GM10847 (cell line): Measurements from ENCODE around the gene LIPE.

Source experiments
- POLR2A ChIP-seq: IDR thresholded peaks from 2 replicates; pipeline ENCODE4 v1.6.1; 2011; ENCODE audit not compliant: insufficient read length; ENCODE audit errors: extremely low read depth

Gene LIPE

DNA sequence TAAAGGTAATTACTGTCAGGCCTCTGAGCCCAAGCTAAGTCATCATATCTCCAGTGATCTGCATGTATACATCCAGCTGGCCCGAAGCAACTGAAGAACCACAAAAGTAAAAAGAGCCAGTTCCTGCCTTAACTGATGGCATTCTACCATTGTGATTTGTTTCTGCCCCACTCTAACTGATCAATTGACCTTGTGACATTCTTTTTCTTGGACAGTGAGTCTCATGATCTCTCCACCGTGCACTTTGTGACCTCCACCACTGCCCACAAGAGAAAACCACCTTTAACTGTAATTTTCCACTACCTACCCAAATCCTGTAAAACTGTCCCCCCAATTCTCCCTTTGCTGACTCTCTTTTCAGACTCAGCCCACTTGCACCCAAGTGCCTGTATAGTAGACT lies 32.7 kb upstream of the LIPE start:
- TF ChIP-seq POLR2A, result no peak

DNA sequence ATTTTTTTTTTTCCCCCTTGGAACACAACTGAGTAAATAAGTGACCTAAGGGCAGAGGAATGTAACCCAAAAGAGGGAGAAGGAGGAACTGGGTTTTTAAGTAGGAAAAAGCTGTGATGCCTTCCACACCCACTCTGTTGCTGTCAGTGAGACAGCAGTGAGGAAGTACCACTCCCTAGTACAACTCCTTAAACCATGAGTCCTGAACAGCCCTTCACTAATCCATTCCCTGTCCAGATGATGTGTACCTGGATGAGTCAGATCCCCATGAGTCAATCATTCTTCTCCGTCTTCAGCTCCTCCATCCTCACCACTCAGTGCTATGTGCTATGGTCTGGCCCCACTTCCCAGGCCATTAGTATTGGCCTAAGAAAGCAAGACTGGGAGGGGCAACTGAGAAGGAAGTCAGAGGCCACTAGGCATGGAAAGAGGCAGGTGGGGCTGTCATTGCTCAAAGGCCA lies 28.5 kb upstream of the LIPE start:
- no peak for TF ChIP-seq POLR2A

DNA sequence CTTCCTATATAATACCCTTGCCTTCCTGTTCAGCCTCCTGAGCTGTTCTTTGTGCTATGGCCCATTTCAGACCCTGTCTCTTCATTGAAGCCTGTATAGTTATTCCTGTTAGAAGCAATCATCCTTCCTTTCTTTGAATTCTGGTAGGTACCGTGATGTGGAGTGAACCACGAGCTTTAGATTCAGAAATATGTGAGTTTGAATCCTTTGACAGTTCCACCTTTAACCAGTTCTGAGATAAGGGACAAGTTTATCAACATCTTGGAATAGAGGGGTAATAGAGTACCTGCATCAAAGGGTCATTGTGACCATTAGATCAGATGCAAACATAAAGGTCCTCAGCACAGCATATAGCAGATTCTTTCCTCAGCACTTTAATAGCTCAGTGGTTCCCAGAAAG lies 27.9 kb upstream of the LIPE start:
- no peak for TF ChIP-seq POLR2A

DNA sequence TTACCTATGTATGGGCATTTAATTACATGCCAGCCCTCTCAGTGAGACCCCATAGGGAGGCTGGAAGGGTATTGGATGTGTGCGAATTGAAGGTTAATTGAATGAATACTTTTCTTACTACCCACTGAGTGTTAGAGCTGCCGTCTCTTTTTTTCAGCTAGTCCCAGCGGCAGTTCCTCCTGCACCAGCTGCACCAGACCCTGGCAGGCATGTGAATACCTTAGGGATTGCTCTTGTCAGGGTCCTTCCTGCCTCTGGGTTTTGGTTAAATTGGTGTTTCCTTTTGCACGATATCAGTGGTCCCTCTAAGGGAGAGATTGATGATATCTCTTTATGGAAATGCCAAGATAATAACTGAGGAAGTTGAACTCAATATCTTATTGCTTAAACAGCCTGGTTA lies 25.4 kb upstream of the LIPE start:
- no peak for TF ChIP-seq POLR2A

DNA sequence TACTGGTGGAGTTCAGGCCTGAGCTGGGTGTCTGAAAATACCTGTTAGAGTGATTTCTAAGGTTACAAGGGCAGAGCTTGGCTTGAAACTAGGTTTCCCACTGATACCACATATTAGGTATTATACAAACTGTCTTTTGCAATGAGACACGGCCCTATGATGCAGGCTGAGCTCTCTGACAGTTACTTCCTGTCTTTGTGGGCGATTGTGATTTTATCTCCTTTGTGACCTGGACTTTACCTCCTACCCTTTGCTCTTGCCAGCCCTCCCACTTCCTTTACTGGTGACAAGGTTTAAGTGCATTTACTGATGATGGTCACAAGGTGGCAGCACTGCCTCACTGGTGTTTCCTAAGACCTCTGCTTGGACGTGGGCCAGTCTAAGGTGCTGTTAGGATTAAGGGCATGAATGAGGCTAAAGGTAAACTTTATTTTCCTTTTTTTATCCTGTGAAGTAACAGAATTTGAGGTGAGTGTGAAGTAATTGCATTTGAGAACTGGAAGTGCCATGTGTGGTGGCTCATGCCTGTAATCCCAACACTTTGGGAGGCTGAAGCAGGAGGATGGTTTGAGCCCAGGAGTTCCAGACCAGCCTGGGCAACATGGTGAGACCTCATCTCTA lies 23.2 kb upstream of the LIPE start:
- no peak for TF ChIP-seq POLR2A

DNA sequence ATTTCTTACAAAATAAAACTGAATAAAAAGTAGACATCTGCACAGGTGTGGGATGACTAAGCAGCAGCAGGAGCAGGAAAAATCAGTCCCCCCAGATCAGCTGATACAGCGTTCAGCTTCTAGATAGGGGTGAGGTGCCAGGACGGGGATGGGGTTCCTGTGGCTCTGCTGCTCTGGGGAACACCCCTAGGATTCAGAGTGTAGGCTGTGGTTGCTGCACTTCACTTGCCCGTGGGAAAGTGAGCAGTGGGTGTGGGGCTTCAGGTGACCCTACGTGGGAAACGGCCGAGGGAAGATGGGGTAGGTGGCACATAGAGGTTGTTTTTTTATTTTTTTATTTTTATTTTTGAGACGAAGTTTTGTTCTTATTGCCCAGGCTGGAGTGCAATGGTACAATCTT lies 18.8 kb upstream of the LIPE start:
- no peak for TF ChIP-seq POLR2A

DNA sequence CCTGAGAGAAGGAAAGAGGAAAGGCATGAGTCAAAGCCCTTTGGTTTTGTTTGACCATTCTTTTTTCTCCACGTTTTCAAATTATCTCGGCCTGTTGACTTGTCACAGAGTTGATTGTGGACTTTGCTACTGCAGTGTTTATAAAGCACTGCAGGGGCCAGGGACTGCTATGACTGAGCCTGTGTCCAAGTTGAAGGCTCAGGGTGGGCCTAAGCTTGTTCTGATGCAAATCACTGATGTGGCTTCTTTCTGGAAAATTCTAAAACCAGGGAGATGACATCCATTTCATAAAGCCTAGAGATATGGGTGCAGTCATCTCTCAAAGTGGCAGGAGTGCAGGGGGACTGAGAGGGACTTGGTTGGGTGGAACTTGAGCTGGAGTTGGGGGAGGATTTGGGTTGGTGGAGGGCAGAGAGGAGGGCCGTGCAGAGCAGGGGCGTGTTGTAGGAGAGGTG lies 16.8 kb upstream of the LIPE start:
- TF ChIP-seq POLR2A, result no peak

DNA sequence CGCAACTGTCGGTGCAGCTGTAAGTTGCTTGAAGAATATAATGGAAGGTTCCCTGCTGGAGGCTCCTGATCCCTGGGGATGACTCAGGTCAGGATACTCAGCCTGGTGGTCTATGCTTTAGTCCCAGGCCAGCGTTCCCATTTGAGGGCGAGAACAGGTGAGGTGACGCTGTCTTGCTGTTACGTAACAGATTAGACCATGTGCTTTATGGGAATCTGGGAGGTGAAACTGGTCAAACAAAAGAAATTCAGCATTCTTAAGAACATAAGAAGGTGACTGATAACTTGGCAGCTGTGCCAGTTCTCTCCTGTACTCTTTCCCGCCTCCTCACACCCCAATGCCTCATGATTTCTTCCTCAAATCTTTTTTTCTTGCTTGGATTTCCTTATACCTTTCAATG lies 15.6 kb upstream of the LIPE start, which contains the start of gene CXCL17:
Gene CXCL17, minus strand, starts transcription at position 114 of the 400 bp plus-strand sequence. CDS start 114 bp downstream, outside the sequence.
- TF ChIP-seq POLR2A, result no peak

DNA sequence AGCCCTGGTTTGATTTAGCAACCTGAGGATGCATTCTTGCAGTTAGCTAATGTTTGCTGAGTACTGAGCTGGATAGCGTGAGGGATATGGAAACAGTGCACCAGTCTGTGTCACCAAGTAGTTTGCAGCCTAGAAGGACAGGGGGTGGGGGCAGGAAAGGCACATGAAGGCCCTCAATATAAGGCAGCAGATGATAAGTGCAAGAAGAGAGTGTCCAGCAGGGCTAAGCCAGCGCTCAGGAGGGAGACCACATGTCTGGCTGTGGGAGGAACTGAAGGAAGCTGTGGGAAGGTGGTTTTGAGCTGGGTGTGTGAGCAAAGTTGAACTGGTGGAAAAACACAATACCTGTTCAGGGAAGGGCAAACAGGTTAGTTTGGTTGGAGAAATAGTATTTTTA lies 13.9 kb upstream of the LIPE start:
- TF ChIP-seq POLR2A, result no peak

DNA sequence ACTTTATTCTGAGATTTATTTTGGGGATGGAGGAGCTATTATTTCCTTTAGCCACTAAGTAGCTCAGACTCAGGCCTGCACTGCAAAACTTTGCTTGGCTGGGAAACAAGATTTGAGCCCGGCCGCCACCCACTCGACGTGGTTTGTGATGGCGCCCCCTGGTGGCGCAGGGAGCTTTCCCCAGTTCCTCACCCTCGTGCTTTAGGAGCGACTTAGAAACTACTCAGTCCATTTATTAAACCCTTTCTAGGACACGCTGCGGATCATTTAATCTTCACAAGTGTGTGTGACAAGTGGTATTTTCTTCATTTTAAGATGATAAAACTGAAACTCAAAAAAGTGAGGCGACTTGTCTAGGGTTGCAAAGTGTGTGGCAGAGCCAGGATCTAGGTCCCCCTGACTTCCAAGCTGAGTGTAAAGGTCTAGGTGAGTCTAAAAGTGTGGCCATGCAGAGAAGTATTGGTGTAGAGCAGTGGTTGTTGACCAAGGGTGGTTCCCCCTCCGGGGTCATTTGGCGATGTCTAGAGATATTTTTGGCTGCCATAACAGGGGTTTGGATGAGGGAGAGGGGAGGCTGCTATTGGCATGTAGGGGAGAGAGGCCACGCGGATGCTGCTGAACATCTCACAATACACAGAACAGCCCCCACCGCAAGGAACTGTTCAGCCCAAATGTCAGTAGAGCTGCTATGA lies 13.3 kb upstream of the LIPE start:
- no peak for TF ChIP-seq POLR2A

DNA sequence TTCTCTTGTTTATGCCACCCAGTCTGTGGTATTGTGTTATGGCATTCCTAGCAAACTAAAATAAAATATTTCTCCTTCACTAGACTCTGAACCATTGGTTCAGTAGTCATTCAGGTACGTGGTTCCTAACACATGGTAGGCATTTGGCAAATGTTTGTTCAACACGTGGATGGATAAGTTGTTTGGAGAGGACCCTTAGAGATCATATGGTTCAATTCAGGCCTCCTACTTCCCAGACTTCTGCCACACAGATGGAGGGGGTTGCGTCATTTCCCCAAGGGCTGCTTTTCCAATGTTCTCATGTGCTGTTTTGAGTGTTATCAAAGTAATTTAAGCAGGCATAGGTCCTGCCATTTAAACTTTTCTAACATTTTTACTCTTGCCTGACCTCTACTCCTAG lies 8.8 kb upstream of the LIPE start:
- no peak for TF ChIP-seq POLR2A

DNA sequence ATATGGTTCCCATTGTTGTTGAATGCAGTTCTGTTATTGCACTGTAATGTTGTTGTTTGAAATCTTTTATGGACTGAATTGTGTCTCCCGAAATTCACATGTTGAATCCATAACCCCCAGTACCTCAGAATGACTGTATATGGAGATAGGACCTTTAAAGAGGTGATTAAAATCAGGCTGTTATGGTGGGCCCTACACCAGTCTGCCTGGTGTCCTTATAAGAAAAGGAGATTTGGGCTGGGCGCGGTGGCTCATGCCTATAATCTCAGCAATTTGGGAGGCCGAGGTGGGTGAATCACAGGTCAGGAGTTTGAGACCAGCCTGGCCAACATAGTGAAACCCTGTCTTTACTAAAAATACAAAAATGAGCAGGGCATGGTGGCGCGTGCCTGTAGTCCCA lies 8.1 kb upstream of the LIPE start:
- no peak for TF ChIP-seq POLR2A

DNA sequence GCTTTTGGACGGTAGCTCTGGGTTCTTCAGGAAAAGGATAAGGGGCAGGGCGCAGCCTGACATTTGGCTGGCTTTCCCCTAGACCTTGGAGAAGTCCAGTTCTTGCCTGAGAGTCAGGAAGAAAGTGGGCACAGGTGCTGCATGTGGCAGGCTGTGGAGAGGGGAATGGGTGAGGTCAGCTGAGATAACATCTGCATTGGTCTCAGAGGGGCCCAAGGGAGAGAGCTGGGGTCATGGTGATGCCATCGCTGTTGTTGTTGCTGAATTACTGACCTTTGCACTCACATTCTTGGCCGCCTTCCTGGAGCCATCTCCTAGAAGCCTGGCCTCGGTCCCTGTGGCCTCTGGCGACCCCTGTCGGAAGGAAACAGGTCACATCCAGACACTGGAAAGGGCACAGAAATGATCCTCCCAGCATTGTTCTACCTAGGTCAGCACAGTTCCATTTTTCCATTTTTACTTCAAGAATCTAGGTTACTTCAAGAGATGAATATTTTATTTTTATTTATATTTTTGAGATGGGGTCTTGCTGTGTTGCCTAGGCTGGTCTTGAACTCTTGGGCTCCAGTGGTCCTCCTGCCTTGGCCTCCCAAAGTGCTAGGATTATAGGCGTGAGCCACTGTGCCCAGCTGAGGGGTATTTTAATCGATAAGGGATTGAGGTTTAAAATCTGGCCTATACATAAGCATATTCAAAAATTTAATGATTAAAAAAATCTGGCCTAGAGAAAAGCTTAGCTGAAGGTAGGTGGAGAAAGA lies 6.5 kb upstream of the LIPE start:
- TF ChIP-seq POLR2A, result no peak

DNA sequence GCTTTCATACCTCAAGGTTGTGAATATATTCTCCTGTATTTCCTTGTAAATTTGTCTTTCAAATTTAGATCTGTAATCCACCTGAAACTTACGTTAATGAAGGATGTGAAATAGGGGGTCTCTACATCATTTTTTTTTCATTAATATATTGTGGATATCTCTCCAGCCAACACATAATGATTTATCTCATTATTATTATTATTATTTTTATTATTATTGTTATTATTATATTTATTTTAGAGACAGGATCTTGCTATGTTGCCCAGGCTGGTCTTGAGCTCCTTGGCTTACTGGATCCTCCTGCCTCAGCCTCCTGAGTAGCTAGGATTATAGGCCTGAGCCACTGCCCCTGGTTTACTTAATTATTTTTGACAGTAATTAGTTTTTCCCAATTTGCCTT lies 4.3 kb upstream of the LIPE start:
- TF ChIP-seq POLR2A, result no peak

DNA sequence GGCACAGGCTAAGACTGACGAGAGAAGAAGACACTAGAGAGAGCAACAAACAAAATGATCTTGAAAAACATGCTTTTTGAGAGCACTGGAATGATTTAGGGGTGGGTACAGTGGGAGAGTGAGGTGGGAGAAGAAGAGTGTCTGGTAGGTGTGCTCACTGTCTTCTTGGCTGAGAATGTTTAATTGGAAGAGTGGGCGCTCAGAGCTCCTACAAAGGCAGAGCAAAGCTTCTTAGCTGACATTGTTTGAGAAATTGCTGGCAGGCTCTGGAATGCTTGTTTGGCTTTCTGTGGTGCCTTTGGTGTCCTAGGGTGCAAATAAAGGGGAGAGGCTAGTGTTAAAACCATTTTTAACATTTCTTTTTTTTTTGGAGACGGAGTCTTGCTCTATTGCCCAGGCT lies 1.5 kb upstream of the LIPE start:
- no peak for TF ChIP-seq POLR2A

DNA sequence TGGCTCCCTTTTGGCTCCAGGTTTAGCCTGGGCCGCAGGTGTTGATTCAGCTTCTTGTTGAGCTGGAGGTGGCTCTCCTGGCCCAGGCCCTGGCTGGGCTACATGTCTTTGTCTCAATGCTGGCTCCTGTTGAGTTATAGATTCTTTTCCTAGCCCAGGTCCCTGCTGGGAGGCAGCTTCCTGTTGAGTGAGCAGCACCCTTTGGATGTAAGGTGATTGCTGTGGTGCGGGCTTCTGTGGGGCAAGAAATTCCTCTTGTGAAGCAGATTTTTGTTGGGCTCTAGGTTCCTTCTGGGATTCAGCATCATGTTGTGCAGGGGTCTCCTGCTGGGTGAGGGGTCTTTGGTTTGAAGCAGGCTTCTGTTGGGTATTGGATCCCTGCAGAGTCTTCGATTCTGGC lies 545 bp downstream of the LIPE start:
- TF ChIP-seq POLR2A, result no peak
